ENCODE data around the gene RNF223.
"Not testable (repeated sequence)": the region's sequence is repeated elsewhere in the genome, so short reads cannot be mapped to it uniquely, and the experiment has no call there.

RNF223 gene

GRCh38 chr1:1067860-1068516 is 6.1 kb downstream of the RNF223 start:
- Histone ChIP-seq H3K27me3 (ENCODE audit: insufficient read depth, low read length) (peaks cover 39% of the 10 kb centered on the region), H3K4me1 (ENCODE audit: insufficient read depth, low read length) (no peaks in the 10 kb centered on the region), H3K9me3 (ENCODE audit: insufficient read depth, low read depth, low read length) (no peaks in the 10 kb centered on the region), H3K9ac (ENCODE audit: low read depth, low read length) (no peak overlapping the region; the same call in 1 of the 2 replicates), H3K4me3 (ENCODE audit: low read length) (peak overlapping the region; percentile 89), H3K36me3 (ENCODE audit: insufficient read depth, low read length) (no peaks in the 10 kb centered on the region), H3K27ac (ENCODE audit: low read depth, low read length) (no peak overlapping the region)
- 65% methylated on average over 29 of the region's 32 CpGs for WGBS

DNA sequence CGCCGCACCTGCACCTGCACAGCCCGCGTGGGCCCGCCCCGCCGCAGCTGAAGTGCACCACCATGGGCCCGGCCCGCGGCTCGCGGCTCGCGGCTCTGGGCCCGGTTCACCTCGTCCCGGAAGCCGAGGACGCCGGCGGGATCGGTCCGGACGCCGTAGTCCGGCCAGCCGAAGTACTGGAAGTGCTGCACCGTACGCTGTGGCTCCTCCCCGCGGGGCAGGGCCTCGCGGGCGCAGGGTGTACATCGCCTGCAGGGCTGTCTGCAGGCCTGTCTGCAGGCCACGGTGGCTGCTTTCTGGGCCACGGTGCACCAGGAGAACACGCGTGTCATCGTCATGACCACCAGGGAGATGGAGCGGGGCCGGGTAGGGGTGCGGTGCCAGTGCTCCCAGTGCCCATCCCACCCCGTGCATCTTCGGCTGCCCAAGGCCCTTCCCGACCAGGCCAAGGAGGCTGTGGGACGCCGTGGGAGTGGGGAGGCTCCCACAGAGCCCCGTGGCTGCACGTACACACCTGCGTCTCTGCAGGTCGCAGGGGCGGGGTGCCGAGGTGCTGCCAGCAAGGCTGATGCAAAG is 6.7 kb downstream of the RNF223 start:
- 93% methylated on average over 54 of the region's 54 CpGs for WGBS
- H3K9ac ChIP-seq (ENCODE audit: low read depth, low read length), result no peak overlapping the region
- no peak overlapping the region for H3K4me3 ChIP-seq (ENCODE audit: low read length)
- peaks cover 45% of the 10 kb centered on the region for H3K27me3 ChIP-seq (ENCODE audit: insufficient read depth, low read length)
- H3K4me1 ChIP-seq (ENCODE audit: insufficient read depth, low read length), result no peaks in the 10 kb centered on the region
- H3K27ac ChIP-seq (ENCODE audit: low read depth, low read length), result no peak overlapping the region
- H3K36me3 ChIP-seq (ENCODE audit: insufficient read depth, low read length), result no peaks in the 10 kb centered on the region
- H3K9me3 ChIP-seq (ENCODE audit: insufficient read depth, low read depth, low read length), result no peaks in the 10 kb centered on the region

DNA sequence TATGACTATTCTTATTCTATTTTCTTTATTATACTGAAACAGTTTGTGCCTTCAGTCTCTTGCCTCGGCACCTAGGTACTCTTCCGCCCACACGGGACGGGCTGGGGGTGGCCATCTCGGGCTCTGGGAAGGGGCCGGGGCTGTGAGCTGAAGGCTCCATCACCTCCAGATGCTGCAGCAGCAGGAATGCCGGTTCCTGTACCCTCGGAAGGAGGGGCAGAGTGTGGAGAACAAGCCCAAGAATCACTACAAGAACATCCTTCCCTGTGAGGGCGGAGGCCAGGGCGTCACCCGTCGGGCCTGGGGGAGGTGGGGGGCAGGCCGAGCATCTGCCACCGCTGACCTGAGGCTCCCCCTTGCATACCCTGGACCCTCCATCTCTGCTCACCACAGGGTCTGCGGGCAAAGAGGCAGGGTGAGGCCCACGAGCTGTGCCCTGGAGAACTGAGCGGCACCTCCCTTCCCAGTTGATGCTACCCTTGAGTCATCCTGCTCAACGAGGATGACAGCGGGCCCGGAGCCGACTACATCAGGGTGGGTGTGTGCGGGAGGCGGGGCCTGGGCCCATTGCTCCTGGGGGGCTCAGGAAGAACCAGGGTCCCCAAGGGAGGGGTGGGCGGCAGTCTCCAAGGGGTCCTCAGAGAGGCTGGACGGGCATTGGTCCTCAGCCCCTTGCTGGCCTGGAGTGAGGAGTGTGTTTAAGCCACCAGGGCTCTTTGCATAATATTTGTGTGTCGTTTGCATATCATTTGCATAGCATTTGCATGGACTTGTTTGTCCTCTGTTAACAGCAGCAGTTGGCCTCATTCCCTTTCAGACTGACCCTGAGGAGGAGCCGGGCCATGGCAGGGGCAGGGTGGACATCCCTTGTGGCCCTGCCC is 7.5 kb downstream of the RNF223 start:
- no peak overlapping the region for H3K9ac ChIP-seq (ENCODE audit: low read depth, low read length)
- H3K36me3 ChIP-seq (ENCODE audit: insufficient read depth, low read length), result no peaks in the 10 kb centered on the region
- no peaks in the 10 kb centered on the region for H3K4me1 ChIP-seq (ENCODE audit: insufficient read depth, low read length)
- H3K27me3 ChIP-seq (ENCODE audit: insufficient read depth, low read length), result peaks cover 52% of the 10 kb centered on the region
- no peak overlapping the region for H3K27ac ChIP-seq (ENCODE audit: low read depth, low read length)
- 82% methylated on average over 27 of the region's 27 CpGs for WGBS
- H3K9me3 ChIP-seq (ENCODE audit: insufficient read depth, low read depth, low read length), result no peaks in the 10 kb centered on the region
- no peak overlapping the region for H3K4me3 ChIP-seq (ENCODE audit: low read length)

GRCh38 chr1:1065940-1066304 is 8.2 kb downstream of the RNF223 start:
- H3K27me3 ChIP-seq (ENCODE audit: insufficient read depth, low read length), result peaks cover 59% of the 10 kb centered on the region
- WGBS, result 72% methylated on average over 10 of the region's 11 CpGs

DNA sequence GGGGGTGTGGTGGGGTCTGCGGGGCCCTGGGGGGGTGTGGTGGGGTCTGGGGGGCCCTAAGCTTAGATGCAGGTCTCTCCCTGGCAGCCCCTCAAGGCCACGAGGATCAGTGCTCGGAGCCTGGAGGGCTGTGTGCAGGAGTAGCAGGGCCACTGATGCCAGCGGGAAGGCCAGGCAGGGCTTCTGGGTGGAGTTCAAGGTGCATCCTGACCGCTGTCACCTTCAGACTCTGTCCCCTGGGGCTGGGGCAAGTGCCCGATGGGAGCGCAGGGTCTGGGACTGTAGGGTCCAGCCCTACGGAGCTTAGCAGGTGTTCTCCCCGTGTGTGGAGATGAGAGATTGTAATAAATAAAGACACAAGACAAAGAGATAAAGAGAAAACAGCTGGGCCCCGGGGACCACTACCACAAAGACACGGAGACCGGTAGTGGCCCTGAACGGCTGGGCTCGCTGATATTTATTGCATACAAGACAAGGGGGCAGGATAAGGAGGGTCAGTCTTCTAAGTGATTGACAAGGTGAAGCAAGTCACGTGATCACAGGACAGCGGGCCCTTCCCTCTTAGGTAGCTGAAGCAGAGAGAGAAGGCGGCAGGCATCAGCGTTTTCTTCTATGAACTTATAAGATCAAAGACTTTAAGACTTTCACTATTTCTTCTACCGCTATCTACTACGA is 8.7 kb downstream of the RNF223 start:
- WGBS, result 69% methylated on average over 19 of the region's 20 CpGs
- H3K27me3 ChIP-seq (ENCODE audit: insufficient read depth, low read length), result peaks cover 62% of the 10 kb centered on the region
- H3K4me3 ChIP-seq (ENCODE audit: low read length), result no peak overlapping the region
- no peak overlapping the region for H3K9ac ChIP-seq (ENCODE audit: low read depth, low read length)
- no peaks in the 10 kb centered on the region for H3K9me3 ChIP-seq (ENCODE audit: insufficient read depth, low read depth, low read length)
- no peaks in the 10 kb centered on the region for H3K36me3 ChIP-seq (ENCODE audit: insufficient read depth, low read length)
- no peaks in the 10 kb centered on the region for H3K4me1 ChIP-seq (ENCODE audit: insufficient read depth, low read length)
- no peak overlapping the region for H3K27ac ChIP-seq (ENCODE audit: low read depth, low read length)

More at GRCh38 chr1:1065940-1066304, 8.2 kb downstream of the RNF223 start:
- H3K27ac ChIP-seq (ENCODE audit: low read depth, low read length); H3K9ac ChIP-seq (ENCODE audit: low read depth, low read length); H3K36me3 ChIP-seq (ENCODE audit: insufficient read depth, low read length); H3K4me3 ChIP-seq (ENCODE audit: low read length); H3K4me1 ChIP-seq (ENCODE audit: insufficient read depth, low read length); H3K9me3 ChIP-seq (ENCODE audit: insufficient read depth, low read depth, low read length): not testable (repeated sequence)

DNA sequence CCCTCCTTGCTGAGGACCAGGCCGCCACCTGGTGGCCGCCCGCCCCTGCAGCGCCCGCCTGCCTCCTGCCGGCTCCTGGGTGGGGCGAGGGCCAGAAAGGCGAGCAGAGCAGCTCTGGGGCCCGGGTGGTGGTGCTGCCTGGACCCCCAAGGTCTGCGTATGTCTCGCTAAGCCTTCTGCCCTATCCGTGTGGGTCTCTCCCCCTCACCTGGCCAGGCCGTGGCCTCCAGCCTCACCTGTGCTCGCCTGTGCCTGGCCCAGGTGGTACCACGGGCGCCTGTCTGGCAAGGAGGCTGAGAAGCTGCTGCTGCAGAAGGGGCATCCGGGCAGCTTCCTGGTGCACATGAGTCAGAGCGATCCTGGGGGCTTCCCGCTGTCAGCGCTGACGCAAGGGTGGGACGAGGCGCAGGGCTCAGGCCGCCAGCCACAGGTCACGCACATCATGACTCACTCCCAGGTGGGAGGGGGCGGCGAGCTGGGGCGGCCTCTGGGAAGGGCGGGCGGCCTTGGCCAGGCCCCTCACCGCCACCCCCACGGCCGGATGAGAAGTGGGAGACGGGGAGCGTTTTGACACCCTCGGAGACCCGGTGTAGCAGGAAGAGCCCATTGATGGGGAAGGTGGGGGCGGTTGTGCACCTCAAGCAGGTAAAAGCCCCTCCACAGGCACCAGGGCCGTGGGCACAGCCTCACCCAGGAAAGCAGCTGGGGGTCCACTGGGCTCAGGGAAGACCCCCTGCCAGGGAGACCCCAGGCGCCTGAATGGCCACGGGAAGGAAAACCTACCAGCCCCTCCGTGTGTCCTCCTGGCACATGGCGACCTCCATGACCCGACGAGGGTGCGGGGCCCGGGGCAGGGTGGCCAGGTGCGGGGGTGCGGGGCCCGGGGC is 9.9 kb downstream of the RNF223 start:
- H3K9ac ChIP-seq (ENCODE audit: low read depth, low read length), result no peak overlapping the region
- H3K4me3 ChIP-seq (ENCODE audit: low read length), result no peak overlapping the region
- peaks cover 60% of the 10 kb centered on the region for H3K27me3 ChIP-seq (ENCODE audit: insufficient read depth, low read length)
- H3K4me1 ChIP-seq (ENCODE audit: insufficient read depth, low read length), result no peaks in the 10 kb centered on the region
- H3K36me3 ChIP-seq (ENCODE audit: insufficient read depth, low read length), result no peaks in the 10 kb centered on the region
- 16% methylated on average over 48 of the region's 50 CpGs for WGBS
- H3K9me3 ChIP-seq (ENCODE audit: insufficient read depth, low read depth, low read length), result no peaks in the 10 kb centered on the region
- H3K27ac ChIP-seq (ENCODE audit: low read depth, low read length), result no peak overlapping the region; the same call in 1 of the 2 replicates

- WGBS, result 73% methylated on average over 24 of the region's 24 CpGs
- H3K9ac ChIP-seq (ENCODE audit: low read depth, low read length), result no peak overlapping the region
- no peaks in the 10 kb centered on the region for H3K36me3 ChIP-seq (ENCODE audit: insufficient read depth, low read length)
- H3K27me3 ChIP-seq (ENCODE audit: insufficient read depth, low read length), result peaks cover 67% of the 10 kb centered on the region
- no peak overlapping the region for H3K4me3 ChIP-seq (ENCODE audit: low read length)
- no peak overlapping the region for H3K27ac ChIP-seq (ENCODE audit: low read depth, low read length)
- H3K4me1 ChIP-seq (ENCODE audit: insufficient read depth, low read length), result no peaks in the 10 kb centered on the region
- no peaks in the 10 kb centered on the region for H3K9me3 ChIP-seq (ENCODE audit: insufficient read depth, low read depth, low read length)
Observed at GRCh38 chr1:1063261-1063944, 10.7 kb downstream of the RNF223 start.

- Histone ChIP-seq H3K27ac (ENCODE audit: low read depth, low read length) (no peak overlapping the region), H3K36me3 (ENCODE audit: insufficient read depth, low read length) (no peaks in the 10 kb centered on the region), H3K4me1 (ENCODE audit: insufficient read depth, low read length) (no peaks in the 10 kb centered on the region), H3K27me3 (ENCODE audit: insufficient read depth, low read length) (peaks cover 68% of the 10 kb centered on the region), H3K9ac (ENCODE audit: low read depth, low read length) (no peak overlapping the region), H3K9me3 (ENCODE audit: insufficient read depth, low read depth, low read length) (no peaks in the 10 kb centered on the region), H3K4me3 (ENCODE audit: low read length) (no peak overlapping the region)
- 47% methylated on average over 29 of the region's 29 CpGs for WGBS
Observed at GRCh38 chr1:1062348-1063163, 11.6 kb downstream of the RNF223 start.

GRCh38 chr1:1061682-1062345 is 12.3 kb downstream of the RNF223 start:
- H3K4me1 ChIP-seq (ENCODE audit: insufficient read depth, low read length), result no peaks in the 10 kb centered on the region
- H3K27ac ChIP-seq (ENCODE audit: low read depth, low read length), result no peak overlapping the region
- H3K9me3 ChIP-seq (ENCODE audit: insufficient read depth, low read depth, low read length), result no peaks in the 10 kb centered on the region
- peaks cover 67% of the 10 kb centered on the region for H3K27me3 ChIP-seq (ENCODE audit: insufficient read depth, low read length)
- no peaks in the 10 kb centered on the region for H3K36me3 ChIP-seq (ENCODE audit: insufficient read depth, low read length)
- H3K4me3 ChIP-seq (ENCODE audit: low read length), result no peak overlapping the region
- H3K9ac ChIP-seq (ENCODE audit: low read depth, low read length), result no peak overlapping the region
- 53% methylated on average over 17 of the region's 18 CpGs for WGBS

All from HUES64 (cell line).